Measurements from ENCODE around the gene AMOTL1.

- TF ChIP-seq, protein P1, sequence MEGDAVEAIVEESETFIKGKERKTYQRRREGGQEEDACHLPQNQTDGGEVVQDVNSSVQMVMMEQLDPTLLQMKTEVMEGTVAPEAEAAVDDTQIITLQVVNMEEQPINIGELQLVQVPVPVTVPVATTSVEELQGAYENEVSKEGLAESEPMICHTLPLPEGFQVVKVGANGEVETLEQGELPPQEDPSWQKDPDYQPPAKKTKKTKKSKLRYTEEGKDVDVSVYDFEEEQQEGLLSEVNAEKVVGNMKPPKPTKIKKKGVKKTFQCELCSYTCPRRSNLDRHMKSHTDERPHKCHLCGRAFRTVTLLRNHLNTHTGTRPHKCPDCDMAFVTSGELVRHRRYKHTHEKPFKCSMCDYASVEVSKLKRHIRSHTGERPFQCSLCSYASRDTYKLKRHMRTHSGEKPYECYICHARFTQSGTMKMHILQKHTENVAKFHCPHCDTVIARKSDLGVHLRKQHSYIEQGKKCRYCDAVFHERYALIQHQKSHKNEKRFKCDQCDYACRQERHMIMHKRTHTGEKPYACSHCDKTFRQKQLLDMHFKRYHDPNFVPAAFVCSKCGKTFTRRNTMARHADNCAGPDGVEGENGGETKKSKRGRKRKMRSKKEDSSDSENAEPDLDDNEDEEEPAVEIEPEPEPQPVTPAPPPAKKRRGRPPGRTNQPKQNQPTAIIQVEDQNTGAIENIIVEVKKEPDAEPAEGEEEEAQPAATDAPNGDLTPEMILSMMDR (IDR thresholded peaks at IDR 0.05) = no peak
- TF ChIP-seq POLR2A (IDR thresholded peaks at IDR 0.05) = no peak
Observed at GRCh38 chr11:94781837-94782236, 13.7 kb downstream of the AMOTL1 start.
